NT2/D1 (cell line): Measurements from ENCODE around the gene ANKRD31.

Source experiments
- YY1 ChIP-seq: IDR thresholded peaks from 2 replicates; pipeline ENCODE4 v1.6.1; 2011; ENCODE audit not compliant: insufficient read length, insufficient read depth
- ZNF274 ChIP-seq: IDR thresholded peaks from 2 replicates; pipeline ENCODE4 v1.6.1; 2011; ENCODE audit warnings: mild to moderate bottlenecking, low read depth, low read length

DNA sequence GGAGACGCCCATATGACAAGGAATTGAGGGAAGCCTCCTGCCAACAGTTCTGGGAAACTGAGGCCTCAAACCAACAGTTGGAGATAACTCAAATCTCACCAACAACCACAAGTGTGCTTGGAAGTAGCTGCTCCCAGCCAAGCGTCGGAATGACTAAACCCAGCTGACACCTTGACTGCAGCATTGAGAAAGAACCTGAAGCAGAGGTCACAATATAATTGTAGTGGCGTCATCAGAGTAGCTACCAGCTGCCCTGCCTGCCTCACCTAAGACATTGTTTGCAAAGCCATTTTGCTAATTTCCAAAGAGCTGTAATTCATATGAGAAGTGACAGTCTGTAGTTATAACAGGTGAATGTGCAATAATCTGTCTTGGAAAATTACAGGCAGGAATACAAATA, 40.8 kb upstream of the ANKRD31 start:
- TF ChIP-seq ZNF274 (no peak), YY1 (no peak)
